Measurements from ENCODE around the gene DCAF5.

DNA sequence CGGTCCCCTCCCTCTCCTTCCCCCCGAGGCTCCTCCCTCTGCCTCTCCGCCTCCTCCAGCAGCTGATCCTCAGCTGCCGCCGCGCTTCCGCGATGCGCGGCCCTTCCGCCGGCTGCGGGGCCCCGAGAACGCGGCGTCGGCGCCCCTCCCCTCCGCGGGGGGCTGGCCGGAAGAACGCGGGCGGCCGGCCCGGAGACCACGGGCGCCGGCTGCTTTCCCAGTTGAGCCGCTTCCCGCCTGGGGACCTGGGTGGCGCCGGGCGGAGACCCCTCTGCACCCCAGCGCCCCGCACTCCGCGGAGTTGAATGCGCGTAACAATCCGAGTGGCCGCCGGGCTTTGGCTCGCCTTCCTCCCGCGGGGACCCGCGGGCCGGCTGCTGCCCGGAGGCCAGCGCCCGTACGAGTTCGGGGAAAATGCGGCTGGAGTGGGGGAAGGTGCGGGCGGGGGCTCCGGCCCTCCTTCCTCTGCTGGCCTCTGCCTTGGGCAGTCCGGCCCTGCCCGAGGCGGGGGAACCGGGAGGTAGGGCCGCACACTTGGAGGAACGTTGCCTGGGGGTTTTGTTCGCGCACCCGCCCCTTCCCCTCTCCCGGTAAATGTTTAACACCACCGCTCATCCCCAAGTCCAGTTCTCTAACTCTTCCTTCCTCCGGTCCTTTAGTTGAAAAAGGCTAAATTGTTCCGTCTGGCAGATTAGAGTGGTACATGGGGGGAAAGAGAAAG, 393 bp upstream of the DCAF5 start:
- TF ChIP-seq CTCF (IDR thresholded peaks at IDR 0.05; ENCODE audit: low read depth, low read length), result no peak
- no peak for TF ChIP-seq EZH2phosphoT487 (IDR thresholded peaks at IDR 0.05; ENCODE audit: low read depth)
